ENCODE results near the gene LRP8.

LRP8 gene

GRCh38 chr1:53359934-53360276 is 32.0 kb upstream of the LRP8 start:
- no peak for DNase-seq (ENCODE audit: extremely low read depth, low read depth)
- no peak for TF ChIP-seq CTCF (IDR thresholded peaks at IDR 0.05; ENCODE audit: low read depth, low read length)

- no peak for DNase-seq (ENCODE audit: extremely low read depth, low read depth)
- TF ChIP-seq CTCF (IDR thresholded peaks at IDR 0.05; ENCODE audit: low read depth, low read length) = no peak
Measured at GRCh38 chr1:53359225-53359933, 31.5 kb upstream of the LRP8 start.

- no peak for TF ChIP-seq CTCF (IDR thresholded peaks at IDR 0.05; ENCODE audit: low read depth, low read length)
- DNase-seq (ENCODE audit: extremely low read depth, low read depth) = no peak
Measured at GRCh38 chr1:53356637-53357036, 28.8 kb upstream of the LRP8 start.

GRCh38 chr1:53354119-53354518 is 26.2 kb upstream of the LRP8 start:
- DNase-seq (ENCODE audit: extremely low read depth, low read depth) = no peak
- TF ChIP-seq CTCF (IDR thresholded peaks at IDR 0.05; ENCODE audit: low read depth, low read length) = no peak

- TF ChIP-seq CTCF (IDR thresholded peaks at IDR 0.05; ENCODE audit: low read depth, low read length) = no peak
- no peak for DNase-seq (ENCODE audit: extremely low read depth, low read depth)
Measured at GRCh38 chr1:53352561-53352960, 24.7 kb upstream of the LRP8 start.

- TF ChIP-seq CTCF (IDR thresholded peaks at IDR 0.05; ENCODE audit: low read depth, low read length) = no peak
Measured at GRCh38 chr1:53350853-53351767, 23.2 kb upstream of the LRP8 start.

More at GRCh38 chr1:53350853-53351767, 23.2 kb upstream of the LRP8 start:
- no peak for DNase-seq (ENCODE audit: extremely low read depth, low read depth)

Data from AG09319 (cell line).